Left ventricle myocardium inferior (tissue), 1 donor: ENCODE data around the gene POFUT2. TPM values are rescaled to one million over a fixed set of nuclear protein-coding genes. Genes with fewer than 3 reads are reported as not detected.

ENCODE experiments used
- DNase-seq: peaks from one replicate; pipeline ENCODE4 v3.0.0-alpha.2; 2020
- H3K27ac ChIP-seq: fragments of 200-600 bp; replicated peaks from 2 replicates; pipeline ENCODE4 v1.8.0; 2021
- H3K27me3 ChIP-seq: fragments of 200-600 bp; 2 replicates; pipeline ENCODE4 v1.8.0; 2021; ENCODE audit warnings: low read depth
- H3K36me3 ChIP-seq: fragments of 200-600 bp; 2 replicates; pipeline ENCODE4 v1.8.0; 2021
- H3K4me1 ChIP-seq: fragments of 200-600 bp; 2 replicates; pipeline ENCODE4 v1.8.0; 2021
- H3K4me3 ChIP-seq: fragments of 200-600 bp; 2 replicates; pipeline ENCODE4 v1.8.0; 2021; ENCODE audit warnings: mild to moderate bottlenecking, moderate library complexity
- H3K9me3 ChIP-seq: fragments of 200-600 bp; replicated peaks from 2 replicates; pipeline ENCODE4 v1.8.0; 2021
- CTCF ChIP-seq: fragments of 200-600 bp; IDR thresholded peaks from 2 replicates; pipeline ENCODE4 v1.8.0; 2021; ENCODE audit warnings: antibody characterized with exemption, mild to moderate bottlenecking, borderline replicate concordance
- intact Hi-C: fragments of 100-400 bp; cut with micrococcal nuclease; formaldehyde crosslinking; loops from one replicate; pipeline ENCODE4 v1.11.0; 2022
- total RNA-seq: library from RNA; stranded (reverse); fragmentation: NEBNext Ultra II Directional; extraction: Animal tissue kit (Norgen Biotek cat#: 25700); gene quantifications from one replicate; pipeline ENCODE4 v1.2.1, GENCODE V29; 2021
- donor health status: DM: no; HTN: yes; CAD: no; lungs with severe emphysema.

POFUT2 gene
- total RNA-seq, 1 donor from 2014 or later, result 20.9 TPM

GRCh38 chr21:45228656-45229240 lies 58.9 kb downstream of the POFUT2 start:
- Histone ChIP-seq H3K4me1 (no peaks in the 10 kb centered on the region), H3K27ac (no peak overlapping the region), H3K9me3 (no peaks in the 10 kb centered on the region), H3K4me3 (no peak overlapping the region), H3K36me3 (peaks cover 3% of the 10 kb centered on the region), H3K27me3 (peaks cover 16% of the 10 kb centered on the region)
- intact Hi-C loops, result no loop called here
- no peak for TF ChIP-seq CTCF
- DNase-seq, result no peak

- H3K36me3 ChIP-seq, result peaks cover 8% of the 10 kb centered on the region
- intact Hi-C loops, result no loop called here
- no peak for DNase-seq
- no peak for TF ChIP-seq CTCF
- H3K4me3 ChIP-seq, result no peak overlapping the region
- peaks cover 15% of the 10 kb centered on the region for H3K27me3 ChIP-seq
- no peaks in the 10 kb centered on the region for H3K4me1 ChIP-seq
- H3K27ac ChIP-seq, result no peak overlapping the region
- no peaks in the 10 kb centered on the region for H3K9me3 ChIP-seq
Measured at GRCh38 chr21:45228171-45228641, 59.5 kb downstream of the POFUT2 start.

GRCh38 chr21:45227735-45228134 lies 60.0 kb downstream of the POFUT2 start:
- no peak overlapping the region for H3K27ac ChIP-seq
- H3K27me3 ChIP-seq, result peaks cover 12% of the 10 kb centered on the region
- TF ChIP-seq CTCF, result no peak
- no peaks in the 10 kb centered on the region for H3K9me3 ChIP-seq
- DNase-seq, result no peak
- intact Hi-C loops, result no loop called here
- H3K4me3 ChIP-seq, result no peak overlapping the region
- H3K4me1 ChIP-seq, result no peaks in the 10 kb centered on the region
- peaks cover 13% of the 10 kb centered on the region for H3K36me3 ChIP-seq

GRCh38 chr21:45226540-45227326 lies 61.0 kb downstream of the POFUT2 start:
- intact Hi-C loops, result no loop called here
- H3K4me1 ChIP-seq, result no peaks in the 10 kb centered on the region
- no peaks in the 10 kb centered on the region for H3K9me3 ChIP-seq
- no peak overlapping the region for H3K4me3 ChIP-seq
- H3K27me3 ChIP-seq, result peaks cover 6% of the 10 kb centered on the region
- H3K27ac ChIP-seq, result no peak overlapping the region
- TF ChIP-seq CTCF, result no peak
- DNase-seq, result no peak
- H3K36me3 ChIP-seq, result peaks cover 22% of the 10 kb centered on the region

GRCh38 chr21:45225741-45226327 lies 61.9 kb downstream of the POFUT2 start:
- Histone ChIP-seq H3K27me3 (peaks cover 6% of the 10 kb centered on the region), H3K27ac (no peak overlapping the region), H3K4me3 (no peak overlapping the region), H3K4me1 (no peaks in the 10 kb centered on the region), H3K36me3 (peaks cover 31% of the 10 kb centered on the region), H3K9me3 (no peaks in the 10 kb centered on the region)
- intact Hi-C loops, result no loop called here
- DNase-seq, result no peak
- TF ChIP-seq CTCF, result no peak
